Endothelial cell (in vitro differentiated cells): ENCODE data around the gene FRAS1. TPM values are rescaled to one million over a fixed set of nuclear protein-coding genes. Genes with fewer than 3 reads are reported as not detected.

Experiments
- DNase-seq: peaks from one replicate; pipeline ENCODE4 v3.0.0; 2021; ENCODE audit warnings: low spot score
- H3K27ac Mint-ChIP-seq: one replicate; pipeline ENCODE4 v1.8.0; 2021; ENCODE audit warnings: mixed read lengths, inconsistent platforms; ENCODE audit not compliant: unreplicated experiment
- H3K27me3 Mint-ChIP-seq: one replicate; pipeline ENCODE4 v1.8.0; 2021; ENCODE audit warnings: mild to moderate bottlenecking, moderate library complexity, mixed read lengths, inconsistent platforms; ENCODE audit not compliant: unreplicated experiment
- H3K36me3 Mint-ChIP-seq: one replicate; pipeline ENCODE4 v1.8.0; 2021; ENCODE audit warnings: mild to moderate bottlenecking, low read depth, mixed read lengths, inconsistent platforms; ENCODE audit not compliant: unreplicated experiment
- H3K4me1 Mint-ChIP-seq: one replicate; pipeline ENCODE4 v1.8.0; 2021; ENCODE audit warnings: mild to moderate bottlenecking, mixed read lengths, inconsistent platforms; ENCODE audit not compliant: unreplicated experiment
- H3K4me3 Mint-ChIP-seq: one replicate; pipeline ENCODE4 v1.8.0; 2021; ENCODE audit warnings: mild to moderate bottlenecking, mixed read lengths, inconsistent platforms; ENCODE audit not compliant: unreplicated experiment
- H3K9me3 Mint-ChIP-seq: one replicate; pipeline ENCODE4 v1.8.0; 2021; ENCODE audit warnings: mixed read lengths, inconsistent platforms; ENCODE audit not compliant: unreplicated experiment
- total RNA-seq: library from RNA; stranded (reverse); fragmentation: NEBNext Ultra II Directional; extraction: Animal tissue kit (Norgen Biotek cat#: 25700); gene quantifications from one replicate; pipeline ENCODE4 v1.2.1, GENCODE V29; 2021; ENCODE audit not compliant: unreplicated experiment
- TF ChIP-seq, protein P1 (sequence below): fragments of 200-600 bp; sonication (generic); IDR thresholded peaks from one replicate; pipeline ENCODE4 v1.5.0; 2021; ENCODE audit warnings: antibody characterized with exemption; ENCODE audit not compliant: unreplicated experiment

Gene FRAS1
- total RNA-seq, 1 donor from 2014 or later, result 51.7 TPM

DNA sequence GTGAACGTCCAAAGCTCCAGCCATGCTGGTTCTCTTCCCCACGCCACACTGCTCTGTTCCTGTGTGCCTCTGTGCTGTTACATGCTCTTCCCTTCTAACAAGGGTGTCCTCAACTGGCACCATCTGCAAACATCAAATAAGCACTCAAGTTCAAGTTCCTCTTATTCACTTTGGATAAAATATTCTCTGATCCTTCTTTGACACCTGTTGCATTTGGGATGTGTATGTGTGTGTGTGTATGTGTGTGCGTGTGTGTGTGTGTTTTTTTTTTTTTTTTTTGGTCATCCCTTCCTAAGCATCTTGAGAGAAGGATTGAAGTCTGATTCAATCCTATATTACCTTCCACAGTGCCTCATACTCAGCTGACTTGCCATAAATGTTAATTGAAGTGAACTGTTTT lies 290.4 kb downstream of the FRAS1 start:
- H3K9me3 Mint-ChIP-seq, result no peaks in the 10 kb centered on the region
- TF ChIP-seq, protein P1, sequence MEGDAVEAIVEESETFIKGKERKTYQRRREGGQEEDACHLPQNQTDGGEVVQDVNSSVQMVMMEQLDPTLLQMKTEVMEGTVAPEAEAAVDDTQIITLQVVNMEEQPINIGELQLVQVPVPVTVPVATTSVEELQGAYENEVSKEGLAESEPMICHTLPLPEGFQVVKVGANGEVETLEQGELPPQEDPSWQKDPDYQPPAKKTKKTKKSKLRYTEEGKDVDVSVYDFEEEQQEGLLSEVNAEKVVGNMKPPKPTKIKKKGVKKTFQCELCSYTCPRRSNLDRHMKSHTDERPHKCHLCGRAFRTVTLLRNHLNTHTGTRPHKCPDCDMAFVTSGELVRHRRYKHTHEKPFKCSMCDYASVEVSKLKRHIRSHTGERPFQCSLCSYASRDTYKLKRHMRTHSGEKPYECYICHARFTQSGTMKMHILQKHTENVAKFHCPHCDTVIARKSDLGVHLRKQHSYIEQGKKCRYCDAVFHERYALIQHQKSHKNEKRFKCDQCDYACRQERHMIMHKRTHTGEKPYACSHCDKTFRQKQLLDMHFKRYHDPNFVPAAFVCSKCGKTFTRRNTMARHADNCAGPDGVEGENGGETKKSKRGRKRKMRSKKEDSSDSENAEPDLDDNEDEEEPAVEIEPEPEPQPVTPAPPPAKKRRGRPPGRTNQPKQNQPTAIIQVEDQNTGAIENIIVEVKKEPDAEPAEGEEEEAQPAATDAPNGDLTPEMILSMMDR, result no peak
- no peak overlapping the region for H3K27ac Mint-ChIP-seq
- peaks cover 5% of the 10 kb centered on the region for H3K4me1 Mint-ChIP-seq
- no peaks in the 10 kb centered on the region for H3K27me3 Mint-ChIP-seq
- peaks cover 6% of the 10 kb centered on the region for H3K36me3 Mint-ChIP-seq
- no peak for DNase-seq
- H3K4me3 Mint-ChIP-seq, result no peak overlapping the region

DNA sequence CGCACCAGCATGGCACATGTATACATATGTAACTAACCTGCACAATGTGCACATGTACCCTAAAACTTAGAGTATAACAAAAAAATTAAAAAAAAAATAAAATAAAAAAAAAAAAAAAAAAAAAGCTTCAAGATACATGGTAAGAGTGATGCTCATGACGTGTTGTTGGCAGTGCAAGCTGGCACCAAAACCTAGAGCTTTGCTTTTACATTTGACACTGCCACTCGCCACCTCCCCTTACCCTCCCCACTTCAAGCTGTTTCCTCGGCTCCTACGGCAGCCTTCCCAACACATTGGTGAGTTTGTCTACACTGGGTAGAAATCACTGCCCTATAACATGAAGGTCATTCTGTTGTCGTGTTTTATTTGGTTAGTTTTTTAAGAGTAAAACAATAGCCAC lies 296.8 kb downstream of the FRAS1 start:
- Mint-ChIP-seq H3K27ac (no peak overlapping the region), H3K4me1 (no peaks in the 10 kb centered on the region), H3K27me3 (no peaks in the 10 kb centered on the region), H3K9me3 (no peaks in the 10 kb centered on the region), H3K36me3 (no peaks in the 10 kb centered on the region), H3K4me3 (no peak overlapping the region)
- TF ChIP-seq, protein P1, result no peak
- DNase-seq, result no peak

DNA sequence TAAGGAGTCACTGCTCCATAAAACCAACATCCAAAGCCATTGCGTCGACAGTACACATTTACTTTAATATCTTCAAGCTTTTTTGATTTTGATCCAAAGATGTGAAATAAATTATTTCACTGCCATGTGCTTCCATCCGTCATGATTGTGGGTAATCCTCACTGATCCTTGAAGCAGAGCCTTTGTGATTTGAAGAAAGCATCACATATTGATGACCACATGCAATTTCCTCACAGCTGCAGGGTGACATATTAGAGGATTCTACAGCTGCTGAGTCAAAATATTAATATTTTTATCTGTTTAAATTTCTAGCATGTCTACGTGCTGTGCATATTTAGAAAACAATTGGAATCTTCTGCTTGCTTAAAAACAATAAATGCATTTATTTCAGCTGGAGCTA lies 297.7 kb downstream of the FRAS1 start:
- H3K9me3 Mint-ChIP-seq, result no peaks in the 10 kb centered on the region
- H3K27me3 Mint-ChIP-seq, result no peaks in the 10 kb centered on the region
- no peak for DNase-seq
- no peaks in the 10 kb centered on the region for H3K36me3 Mint-ChIP-seq
- H3K27ac Mint-ChIP-seq, result no peak overlapping the region
- no peaks in the 10 kb centered on the region for H3K4me1 Mint-ChIP-seq
- no peak overlapping the region for H3K4me3 Mint-ChIP-seq
- TF ChIP-seq, protein P1, result no peak

DNA sequence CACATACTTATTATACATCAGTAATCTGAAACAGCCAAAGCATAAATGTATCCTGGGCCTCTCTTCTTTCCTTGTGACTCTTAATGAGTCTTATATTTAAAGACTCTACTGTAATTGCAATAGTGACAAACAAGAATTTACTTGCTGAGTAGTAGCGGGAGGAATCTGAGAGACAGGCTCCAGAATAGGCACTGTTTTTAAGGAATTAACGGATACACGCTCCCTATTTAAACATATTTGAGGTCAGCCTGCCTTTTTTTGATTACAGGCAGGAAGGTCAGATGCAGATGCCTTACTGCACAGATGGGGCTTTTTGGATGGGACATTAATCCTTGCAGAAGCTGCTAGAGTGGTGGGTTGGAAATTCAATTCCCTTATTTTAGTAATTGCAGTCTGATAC lies 298.2 kb downstream of the FRAS1 start:
- Mint-ChIP-seq H3K27ac (no peak overlapping the region), H3K4me3 (no peak overlapping the region), H3K27me3 (no peaks in the 10 kb centered on the region), H3K36me3 (no peaks in the 10 kb centered on the region), H3K4me1 (peaks cover 5% of the 10 kb centered on the region), H3K9me3 (no peaks in the 10 kb centered on the region)
- DNase-seq, result no peak
- TF ChIP-seq, protein P1, result no peak

DNA sequence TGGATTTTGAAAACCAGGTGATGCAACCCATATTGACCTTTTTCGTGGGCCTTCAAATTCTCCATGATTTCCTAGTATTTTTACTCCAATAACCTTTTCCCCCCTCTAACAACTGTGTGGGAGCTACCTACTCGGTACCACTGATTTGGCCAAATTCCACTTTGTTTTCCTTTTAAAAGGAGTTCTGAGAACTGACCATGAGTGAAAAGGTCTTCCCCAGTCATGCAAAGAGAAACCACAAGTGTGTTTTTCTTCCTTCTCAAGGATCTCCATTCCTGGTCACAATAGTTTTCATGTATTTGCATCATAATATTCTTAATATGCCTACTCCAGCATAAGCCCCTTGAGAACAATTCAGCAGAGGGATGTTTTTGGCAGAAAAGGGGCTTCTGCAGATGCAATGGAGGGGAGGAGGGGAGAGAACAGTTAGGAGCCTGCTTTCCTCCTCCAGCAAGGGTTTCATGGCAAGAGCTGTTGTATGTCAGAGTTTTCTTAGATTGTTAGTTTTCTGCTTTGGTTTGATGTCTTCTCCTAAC lies 299.2 kb downstream of the FRAS1 start:
- peaks cover 12% of the 10 kb centered on the region for H3K4me1 Mint-ChIP-seq

More for the DNA sequence above, 299.2 kb downstream of the FRAS1 start:
- Mint-ChIP-seq H3K4me3 (no peak overlapping the region), H3K27ac (no peak overlapping the region), H3K36me3 (no peaks in the 10 kb centered on the region), H3K9me3 (no peaks in the 10 kb centered on the region), H3K27me3 (no peaks in the 10 kb centered on the region)
- TF ChIP-seq, protein P1, result no peak
- DNase-seq, result no peak
